Loucy (cell line): Measurements from ENCODE around the gene UBL3.

Source experiments
- CTCF ChIP-seq: fragments of 200-600 bp; sonication (generic); conservative IDR thresholded peaks from 2 replicates; pipeline ENCODE4 v1.5.1; 2014; ENCODE audit warnings: mild to moderate bottlenecking, antibody characterized with exemption, low read length
- EZH2phosphoT487 ChIP-seq: fragments of 200-600 bp; IDR thresholded peaks from 2 replicates; pipeline ENCODE4 v1.6.1; 2018; ENCODE audit warnings: antibody characterized with exemption, mild to moderate bottlenecking, moderate library complexity, borderline replicate concordance

DNA sequence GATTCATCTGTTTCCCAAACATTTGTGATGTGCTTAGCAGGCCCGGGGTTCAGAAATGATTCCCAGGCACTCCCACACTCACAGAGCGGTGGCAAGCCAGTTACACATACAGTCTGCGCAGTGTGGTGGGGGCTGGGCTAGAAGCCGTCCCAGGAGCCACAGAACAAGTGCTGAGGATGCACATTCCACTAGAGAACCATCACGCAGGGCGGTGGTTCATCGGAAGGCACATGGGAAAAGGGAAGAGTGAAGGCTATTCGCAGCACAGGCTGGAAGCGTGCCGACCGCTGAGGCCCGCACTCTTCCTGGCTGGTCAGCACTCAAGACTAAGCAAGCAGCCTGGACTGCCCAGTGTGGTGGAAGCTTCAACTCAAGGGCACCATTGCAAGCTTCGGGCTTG, 128.7 kb downstream of the UBL3 start:
- no peak for TF ChIP-seq CTCF
- no peak for TF ChIP-seq EZH2phosphoT487
